GM10266 (cell line): Measurements from ENCODE around the gene STOML2.

Source experiments
- DNase-seq: peaks from one replicate; pipeline ENCODE4 v3.0.0; 2012; ENCODE audit errors: extremely low spot score
- TF ChIP-seq, protein P1 (sequence below): IDR thresholded peaks from 2 replicates; pipeline ENCODE4 v1.5.1; 2012; ENCODE audit warnings: mild to moderate bottlenecking, low read depth; ENCODE audit not compliant: control insufficient read depth, insufficient read depth; ENCODE audit errors: missing control alignments

Gene STOML2

GRCh38 chr9:35070823-35071813 lies 31.8 kb downstream of the STOML2 start:
- TF ChIP-seq, protein P1, sequence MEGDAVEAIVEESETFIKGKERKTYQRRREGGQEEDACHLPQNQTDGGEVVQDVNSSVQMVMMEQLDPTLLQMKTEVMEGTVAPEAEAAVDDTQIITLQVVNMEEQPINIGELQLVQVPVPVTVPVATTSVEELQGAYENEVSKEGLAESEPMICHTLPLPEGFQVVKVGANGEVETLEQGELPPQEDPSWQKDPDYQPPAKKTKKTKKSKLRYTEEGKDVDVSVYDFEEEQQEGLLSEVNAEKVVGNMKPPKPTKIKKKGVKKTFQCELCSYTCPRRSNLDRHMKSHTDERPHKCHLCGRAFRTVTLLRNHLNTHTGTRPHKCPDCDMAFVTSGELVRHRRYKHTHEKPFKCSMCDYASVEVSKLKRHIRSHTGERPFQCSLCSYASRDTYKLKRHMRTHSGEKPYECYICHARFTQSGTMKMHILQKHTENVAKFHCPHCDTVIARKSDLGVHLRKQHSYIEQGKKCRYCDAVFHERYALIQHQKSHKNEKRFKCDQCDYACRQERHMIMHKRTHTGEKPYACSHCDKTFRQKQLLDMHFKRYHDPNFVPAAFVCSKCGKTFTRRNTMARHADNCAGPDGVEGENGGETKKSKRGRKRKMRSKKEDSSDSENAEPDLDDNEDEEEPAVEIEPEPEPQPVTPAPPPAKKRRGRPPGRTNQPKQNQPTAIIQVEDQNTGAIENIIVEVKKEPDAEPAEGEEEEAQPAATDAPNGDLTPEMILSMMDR: no peak
- DNase-seq: peak; percentile 38

DNA sequence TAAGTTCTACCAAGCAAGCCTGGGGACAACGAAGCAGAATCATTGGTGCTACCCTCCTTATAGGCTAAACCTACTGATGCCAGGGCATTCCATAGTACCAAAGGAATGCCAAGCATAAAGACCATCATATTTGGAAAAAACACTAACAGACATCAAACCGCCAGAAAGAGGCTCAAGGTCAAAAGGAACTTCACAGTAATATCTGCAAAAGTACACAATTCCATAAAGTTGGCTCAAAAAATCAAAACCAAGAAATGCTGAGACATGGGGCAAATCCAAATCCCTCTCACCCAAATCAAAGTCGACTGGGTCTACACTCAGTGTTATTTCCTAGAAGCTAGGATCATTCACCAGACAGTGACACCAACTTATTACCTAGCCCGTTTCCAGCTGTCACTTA lies 33.9 kb downstream of the STOML2 start:
- no peak for DNase-seq
- TF ChIP-seq, protein P1: no peak

- TF ChIP-seq, protein P1: no peak
- DNase-seq: no peak
These were observed 35.9 kb downstream of the STOML2 start for GRCh38 chr9:35067056-35067455.

- TF ChIP-seq, protein P1: no peak
- no peak for DNase-seq
These were observed 42.3 kb downstream of the STOML2 start for GRCh38 chr9:35060548-35061207.

- DNase-seq: no peak
- TF ChIP-seq, protein P1: no peak
These were observed 43.5 kb downstream of the STOML2 start for GRCh38 chr9:35059438-35059837.

GRCh38 chr9:35057271-35057620 lies 45.7 kb downstream of the STOML2 start:
- DNase-seq: no peak
- TF ChIP-seq, protein P1: no peak
